HepG2 (cell line): ENCODE measurements around the gene HIRA. TPM values are rescaled to one million over a fixed set of nuclear protein-coding genes. Genes with fewer than 3 reads are reported as not detected.

Experiments used
- CBX1 ChIP-seq: IDR thresholded peaks from one replicate; pipeline ENCODE4 v1.6.1; 2016; ENCODE audit warnings: antibody characterized with exemption, low read depth
- CENPT ChIP-seq: sonication (generic); formaldehyde crosslinking; IDR thresholded peaks from 2 replicates; pipeline ENCODE4 v1.8.0; 2022; ENCODE audit warnings: low read depth, mild to moderate bottlenecking, moderate library complexity, missing genetic modification reagents
- CENPX ChIP-seq: sonication (generic); formaldehyde crosslinking; IDR thresholded peaks from 2 replicates; pipeline ENCODE4 v1.9.0; 2021; ENCODE audit warnings: mild to moderate bottlenecking, missing genetic modification reagents, moderate library complexity
- CTCF ChIP-seq: sonication (generic); formaldehyde crosslinking; IDR thresholded peaks from 2 replicates; pipeline ENCODE4 v1.5.0; 2020; ENCODE audit warnings: mild to moderate bottlenecking, missing genetic modification reagents, moderate library complexity
- FOXP4 ChIP-seq: sonication (generic); formaldehyde crosslinking; IDR thresholded peaks from 2 replicates; pipeline ENCODE4 v1.4.0; 2020; ENCODE audit warnings: missing genetic modification reagents
- GATAD2A ChIP-seq: IDR thresholded peaks from 2 replicates; pipeline ENCODE4 v1.6.1; 2016
- KLF16 ChIP-seq, 2 experiments: sonication (generic) in 1 of 2; formaldehyde crosslinking in 1 of 2; IDR thresholded peaks; 2 replicates each; pipeline versions ENCODE4 v1.6.1 to v1.8.0; 2016 to 2023; ENCODE audit warnings: missing genetic modification reagents in 2 of 2, missing compliant biosample characterization in 1 of 2
- MAX ChIP-seq: IDR thresholded peaks from 2 replicates; pipeline ENCODE4 v1.6.1; 2012; ENCODE audit warnings: inconsistent platforms
- NCOA1 ChIP-seq: sonication (generic); formaldehyde crosslinking; IDR thresholded peaks from 2 replicates; pipeline ENCODE4 v1.9.0; 2021; ENCODE audit warnings: missing genetic modification reagents
- NFKB2 ChIP-seq: sonication (generic); formaldehyde crosslinking; IDR thresholded peaks from 2 replicates; pipeline ENCODE4 v1.4.0; 2020; ENCODE audit warnings: missing genetic modification reagents, borderline replicate concordance
- NFYC ChIP-seq: IDR thresholded peaks from 2 replicates; pipeline ENCODE4 v1.6.1; 2016; ENCODE audit warnings: missing genetic modification reagents, missing compliant biosample characterization
- NR2F1 ChIP-seq, 2 experiments: fragments of 450-650 bp in 1 of 2; formaldehyde crosslinking in 1 of 2; IDR thresholded peaks; 2 replicates each; pipeline versions ENCODE4 v1.5.0 to v1.6.1; 2016 to 2020; ENCODE audit warnings: mild to moderate bottlenecking in 1 of 2, missing compliant biosample characterization in 1 of 2, missing genetic modification reagents in 1 of 2, moderate library complexity in 1 of 2
- RBM22 ChIP-seq: fragments of 200-400 bp; formaldehyde crosslinking; optimal IDR thresholded peaks from 2 replicates; pipeline ENCODE3; 2017; ENCODE audit warnings: mild to moderate bottlenecking, low read length, moderate library complexity
- SIN3A ChIP-seq: IDR thresholded peaks from 2 replicates; pipeline ENCODE4 v1.6.1; 2011; ENCODE audit warnings: low read depth, mild to moderate bottlenecking, control low read depth, low read length, borderline replicate concordance
- SRSF9 ChIP-seq: fragments of 200-400 bp; formaldehyde crosslinking; IDR thresholded peaks from 2 replicates; pipeline ENCODE4 v1.6.1; 2018; ENCODE audit warnings: borderline replicate concordance, mild to moderate bottlenecking, low read depth, low read length; ENCODE audit not compliant: insufficient read depth, poor library complexity, severe bottlenecking
- TBX2 ChIP-seq: sonication (generic); formaldehyde crosslinking; IDR thresholded peaks from 2 replicates; pipeline ENCODE4 v1.5.0; 2020; ENCODE audit warnings: missing genetic modification reagents, mild to moderate bottlenecking, borderline replicate concordance
- TOE1 ChIP-seq: sonication (generic); formaldehyde crosslinking; IDR thresholded peaks from 2 replicates; pipeline ENCODE4 v1.4.0; 2020; ENCODE audit warnings: mild to moderate bottlenecking, missing genetic modification reagents
- TRIM22 ChIP-seq: fragments of 450-650 bp; IDR thresholded peaks from 2 replicates; pipeline ENCODE4 v1.6.1; 2017
- ZBTB34 ChIP-seq: sonication (generic); formaldehyde crosslinking; IDR thresholded peaks from 2 replicates; pipeline ENCODE4 v1.8.0; 2022; ENCODE audit warnings: mild to moderate bottlenecking, missing genetic modification reagents
- ZNF329 ChIP-seq: sonication (generic); formaldehyde crosslinking; IDR thresholded peaks from 2 replicates; pipeline ENCODE4 v1.9.0; 2021; ENCODE audit warnings: low read depth, mild to moderate bottlenecking, missing genetic modification reagents
- ZNF34 ChIP-seq: sonication (generic); formaldehyde crosslinking; IDR thresholded peaks from 2 replicates; pipeline ENCODE4 v1.4.0; 2020; ENCODE audit warnings: mild to moderate bottlenecking, missing genetic modification reagents, borderline replicate concordance
- ZNF547 ChIP-seq: sonication (generic); formaldehyde crosslinking; IDR thresholded peaks from 2 replicates; pipeline ENCODE4 v1.5.1; 2020; ENCODE audit warnings: mild to moderate bottlenecking, missing genetic modification reagents
- ZNF672 ChIP-seq: sonication (generic); formaldehyde crosslinking; IDR thresholded peaks from 2 replicates; pipeline ENCODE4 v1.8.1; 2022; ENCODE audit warnings: missing genetic modification reagents
- ZNF737 ChIP-seq: sonication (generic); formaldehyde crosslinking; IDR thresholded peaks from 2 replicates; pipeline ENCODE4 v1.5.0; 2020; ENCODE audit warnings: missing genetic modification reagents, mild to moderate bottlenecking, borderline replicate concordance
- polyA plus RNA-seq, 8 experiments: library from polyadenylated mRNA; depleted of rRNA in 3 of 8; stranded (reverse) in 7 of 8; unstranded in 1 of 8; fragments of >200 nt; fragmentation: Illumina TruSeq in 4 of 8; extraction: Trizol in 4 of 8; gene quantifications; 2 replicates each; pipeline versions ENCODE4 v1.2.1 to v1.2.3, GENCODE V29; 2011 to 2016; ENCODE audit warnings: low read depth in 4 of 8, missing spikeins in 1 of 8, mixed read lengths in 1 of 8; ENCODE audit not compliant: insufficient read depth in 1 of 8
- total RNA-seq, 5 experiments: library from RNA; depleted of rRNA; stranded (reverse); fragments of >200 nt; fragmentation: Illumina TruSeq; extraction: Trizol; gene quantifications; 2 replicates each; pipeline ENCODE4 v1.2.3, GENCODE V29; 2016; ENCODE audit warnings: low read depth in 1 of 5

HIRA gene
- total and polyA plus RNA-seq, 2 of the 13 experiments (the other 11 are each of a cell fraction or from before 2014, with no cell fraction given) = 21.5 to 29.2 TPM

- TF ChIP-seq ZNF547 (CRISPR knock-in tag) (peak; percentile 45; the same call in 1 of the 2 replicates), CENPX (CRISPR knock-in tag) (no peak), NCOA1 (CRISPR knock-in tag) (no peak), TRIM22 (no peak), ZNF737 (no peak), NR2F1 (CRISPR knock-in tag; IDR thresholded peaks at IDR 0.05) (no peak), KLF16 (CRISPR knock-in tag; IDR thresholded peaks at IDR 0.05) (no peak), TOE1 (no peak), CBX1 (no peak), ZNF329 (CRISPR knock-in tag) (peak; percentile 81; the same call in 1 of the 2 replicates), NFKB2 (CRISPR knock-in tag) (peak; percentile 82; the same call in 1 of the 2 replicates), TBX2 (CRISPR knock-in tag) (peak; percentile 53), ZNF34 (CRISPR knock-in tag) (no peak), CENPT (CRISPR knock-in tag) (no peak), ZNF672 (CRISPR knock-in tag) (no peak), SRSF9 (no peak), SIN3A (peak; percentile 57; the same call in 1 of the 2 replicates), ZBTB34 (CRISPR knock-in tag) (no peak), FOXP4 (CRISPR knock-in tag) (peak; percentile 44; the same call in 1 of the 2 replicates), NFYC (CRISPR knock-in tag) (peak; percentile 95), GATAD2A (CRISPR knock-in tag) (no peak; the same call in 1 of the 2 replicates), CTCF (no peak), RBM22 (no peak), MAX (0 out of 2 replicates have a peak, but pooled peaks have one; percentile 72)
These were observed 16.0 kb upstream of the HIRA start, which contains the start of gene C22orf39 (continued) for GRCh38 chr22:19447330-19448075.
